ENCODE results near the gene NSL1. TPM values are rescaled to one million over a fixed set of nuclear protein-coding genes. Genes with fewer than 3 reads are reported as not detected.
A peak's percentile ranks its signal among the peaks of the same experiment; 100 is the strongest.
"Not testable (repeated sequence)": the region's sequence is repeated elsewhere in the genome, so short reads cannot be mapped to it uniquely, and the experiment has no call there.

Gene NSL1
- 51.7 TPM for total RNA-seq

- peak; percentile 98 for DNase-seq
Observed at GRCh38 chr1:212791676-212792395, at the start of gene NSL1, which contains the start of gene TATDN3. Gene NSL1 (minus strand): TSS chr1:212791777. CDS start chr1:212791763, 14 bp downstream. Gene TATDN3 (plus strand): TSS chr1:212791894. CDS start chr1:212791922, 28 bp downstream.

GRCh38 chr1:212838145-212838544 is 46.6 kb upstream of the NSL1 start:
- no peak for DNase-seq

GRCh38 chr1:212833211-212834207 is 41.9 kb upstream of the NSL1 start:
- DNase-seq, result not testable (repeated sequence)

GRCh38 chr1:212828395-212828794 is 36.8 kb upstream of the NSL1 start:
- no peak for DNase-seq

- no peak for DNase-seq
Observed at GRCh38 chr1:212827831-212828278, 36.3 kb upstream of the NSL1 start.

GRCh38 chr1:212827171-212827776 is 35.7 kb upstream of the NSL1 start:
- DNase-seq, result no peak

GRCh38 chr1:212825798-212826452 is 34.3 kb upstream of the NSL1 start:
- no peak for DNase-seq

- no peak for DNase-seq
Observed at GRCh38 chr1:212824201-212824600, 32.6 kb upstream of the NSL1 start.

GRCh38 chr1:212822956-212823355 is 31.4 kb upstream of the NSL1 start:
- DNase-seq, result no peak

GRCh38 chr1:212820969-212821368 is 29.4 kb upstream of the NSL1 start:
- no peak for DNase-seq

- no peak for DNase-seq
Observed at GRCh38 chr1:212819726-212820125, 28.1 kb upstream of the NSL1 start.

GRCh38 chr1:212816567-212817278 is 25.1 kb upstream of the NSL1 start:
- DNase-seq, result no peak

- DNase-seq, result peak; percentile 59
Observed at GRCh38 chr1:212814537-212815334, 23.2 kb upstream of the NSL1 start.

GRCh38 chr1:212805767-212806166 is 14.2 kb upstream of the NSL1 start:
- no peak for DNase-seq

GRCh38 chr1:212797681-212798080 is 6.1 kb upstream of the NSL1 start:
- no peak for DNase-seq

- DNase-seq, result peak; percentile 12
Observed at GRCh38 chr1:212794561-212795014, 3.0 kb upstream of the NSL1 start.

GRCh38 chr1:212792396-212792908 is 875 bp upstream of the NSL1 start:
- no peak for DNase-seq

- DNase-seq, result no peak
Observed at GRCh38 chr1:212791261-212791675, 309 bp downstream of the NSL1 start.

- no peak for DNase-seq
Observed at GRCh38 chr1:212785871-212786270, 5.7 kb downstream of the NSL1 start.

GRCh38 chr1:212783976-212784375 is 7.6 kb downstream of the NSL1 start:
- no peak for DNase-seq
